ENCODE results near the gene ZNF274. TPM values are rescaled to one million over a fixed set of nuclear protein-coding genes. Genes with fewer than 3 reads are reported as not detected.

The ZNF274 gene
- total RNA-seq, 1 experiment from 2014 or later = 14.1 TPM

- Histone ChIP-seq H3K9ac (ENCODE audit: low read length) (no peak overlapping the region), H2AFZ (ENCODE audit: low read length) (no peak overlapping the region), H3K4me3 (ENCODE audit: low read length) (no peak overlapping the region), H3K27ac (ENCODE audit: low read length) (no peak overlapping the region), H3K4me1 (ENCODE audit: low read length) (no peaks in the 10 kb centered on the region), H3K36me3 (ENCODE audit: insufficient read depth, low read length) (peaks cover 9% of the 10 kb centered on the region), H4K20me1 (ENCODE audit: insufficient read depth, low read depth, low read length) (no peaks in the 10 kb centered on the region), H3K4me2 (ENCODE audit: low read depth, low read length, poor library complexity, severe bottlenecking) (no peak overlapping the region), H3K9me3 (ENCODE audit: low read length) (peaks cover 44% of the 10 kb centered on the region), H3K27me3 (ENCODE audit: low read length) (no peaks in the 10 kb centered on the region), H3K79me2 (ENCODE audit: low read length) (no peaks in the 10 kb centered on the region), H3K9me2 (replicated peaks; ENCODE audit: insufficient read depth, low read length) (no peaks in the 10 kb centered on the region)
- DNase-seq = no peak
Observed at GRCh38 chr19:58217607-58218391, 34.9 kb downstream of the ZNF274 start.

GRCh38 chr19:58218899-58219298 lies 36.0 kb downstream of the ZNF274 start:
- H3K9ac ChIP-seq (ENCODE audit: low read length) = no peak overlapping the region
- H3K36me3 ChIP-seq (ENCODE audit: insufficient read depth, low read length) = no peaks in the 10 kb centered on the region
- H3K4me2 ChIP-seq (ENCODE audit: low read depth, low read length, poor library complexity, severe bottlenecking) = no peak overlapping the region
- peak; percentile 84 for DNase-seq
- H3K9me3 ChIP-seq (ENCODE audit: low read length) = peaks cover 33% of the 10 kb centered on the region
- H3K79me2 ChIP-seq (ENCODE audit: low read length) = no peaks in the 10 kb centered on the region
- no peaks in the 10 kb centered on the region for H3K9me2 ChIP-seq (replicated peaks; ENCODE audit: insufficient read depth, low read length)
- no peak overlapping the region for H3K27ac ChIP-seq (ENCODE audit: low read length)
- H3K27me3 ChIP-seq (ENCODE audit: low read length) = no peaks in the 10 kb centered on the region
- no peaks in the 10 kb centered on the region for H4K20me1 ChIP-seq (ENCODE audit: insufficient read depth, low read depth, low read length)
- no peak overlapping the region for H2AFZ ChIP-seq (ENCODE audit: low read length)
- no peak overlapping the region for H3K4me3 ChIP-seq (ENCODE audit: low read length)
- no peaks in the 10 kb centered on the region for H3K4me1 ChIP-seq (ENCODE audit: low read length)

- Histone ChIP-seq H4K20me1 (ENCODE audit: insufficient read depth, low read depth, low read length) (no peaks in the 10 kb centered on the region), H3K9me3 (ENCODE audit: low read length) (peaks cover 14% of the 10 kb centered on the region), H3K27me3 (ENCODE audit: low read length) (no peaks in the 10 kb centered on the region), H3K79me2 (ENCODE audit: low read length) (peaks cover 49% of the 10 kb centered on the region), H3K36me3 (ENCODE audit: insufficient read depth, low read length) (peaks cover 35% of the 10 kb centered on the region), H3K4me3 (ENCODE audit: low read length) (peak overlapping the region; percentile 83), H3K9ac (ENCODE audit: low read length) (peak overlapping the region; percentile 96), H2AFZ (ENCODE audit: low read length) (peak overlapping the region; percentile 98), H3K9me2 (replicated peaks; ENCODE audit: insufficient read depth, low read length) (no peaks in the 10 kb centered on the region), H3K27ac (ENCODE audit: low read length) (peak overlapping the region; percentile 63), H3K4me1 (ENCODE audit: low read length) (peaks cover 14% of the 10 kb centered on the region), H3K4me2 (ENCODE audit: low read depth, low read length, poor library complexity, severe bottlenecking) (peak overlapping the region; percentile 99)
- peak; percentile 53 for DNase-seq
Observed at GRCh38 chr19:58227964-58228584, 45.2 kb downstream of the ZNF274 start.

- H3K4me3 ChIP-seq (ENCODE audit: low read length) = peak within 1 kb of the TSS; percentile 83
Observed at GRCh38 chr19:58228585-58229254, 45.9 kb downstream of the ZNF274 start, which contains the start of gene ZNF544. Gene ZNF544 (plus strand): TSS chr19:58228914. CDS start chr19:58244024, 15,110 bp downstream.

GRCh38 chr19:58229255-58229639 lies 46.4 kb downstream of the ZNF274 start:
- peak; percentile 63 for DNase-seq
- Histone ChIP-seq H3K79me2 (ENCODE audit: low read length) (peaks cover 59% of the 10 kb centered on the region), H3K4me2 (ENCODE audit: low read depth, low read length, poor library complexity, severe bottlenecking) (peak overlapping the region; percentile 99), H3K9me2 (replicated peaks; ENCODE audit: insufficient read depth, low read length) (no peaks in the 10 kb centered on the region), H4K20me1 (ENCODE audit: insufficient read depth, low read depth, low read length) (no peaks in the 10 kb centered on the region), H3K4me3 (ENCODE audit: low read length) (peak overlapping the region; percentile 83), H3K9me3 (ENCODE audit: low read length) (peaks cover 17% of the 10 kb centered on the region), H3K9ac (ENCODE audit: low read length) (peak overlapping the region; percentile 96), H3K36me3 (ENCODE audit: insufficient read depth, low read length) (peaks cover 47% of the 10 kb centered on the region), H3K4me1 (ENCODE audit: low read length) (peaks cover 14% of the 10 kb centered on the region), H2AFZ (ENCODE audit: low read length) (no peak overlapping the region), H3K27me3 (ENCODE audit: low read length) (no peaks in the 10 kb centered on the region), H3K27ac (ENCODE audit: low read length) (no peak overlapping the region)

More at GRCh38 chr19:58228585-58229254, 45.9 kb downstream of the ZNF274 start, which contains the start of gene ZNF544:
- Histone ChIP-seq H2AFZ (ENCODE audit: low read length) (peak within 1 kb of the TSS; percentile 98), H4K20me1 (ENCODE audit: insufficient read depth, low read depth, low read length) (no peaks in the 10 kb centered on the region), H3K79me2 (ENCODE audit: low read length) (peaks cover 55% of the 10 kb centered on the region), H3K27me3 (ENCODE audit: low read length) (no peaks in the 10 kb centered on the region), H3K9me2 (replicated peaks; ENCODE audit: insufficient read depth, low read length) (no peaks in the 10 kb centered on the region), H3K27ac (ENCODE audit: low read length) (peak within 1 kb of the TSS; percentile 63), H3K9me3 (ENCODE audit: low read length) (peaks cover 14% of the 10 kb centered on the region), H3K4me1 (ENCODE audit: low read length) (peaks cover 14% of the 10 kb centered on the region), H3K4me2 (ENCODE audit: low read depth, low read length, poor library complexity, severe bottlenecking) (peak within 1 kb of the TSS; percentile 99), H3K9ac (ENCODE audit: low read length) (peak within 1 kb of the TSS; percentile 96), H3K36me3 (ENCODE audit: insufficient read depth, low read length) (peaks cover 41% of the 10 kb centered on the region)
- DNase-seq = peak; percentile 92

GRCh38 chr19:58237324-58237723 lies 54.5 kb downstream of the ZNF274 start:
- Histone ChIP-seq H3K4me3 (ENCODE audit: low read length) (no peak overlapping the region), H3K9ac (ENCODE audit: low read length) (no peak overlapping the region), H3K27me3 (ENCODE audit: low read length) (no peaks in the 10 kb centered on the region), H3K9me3 (ENCODE audit: low read length) (peaks cover 25% of the 10 kb centered on the region), H3K79me2 (ENCODE audit: low read length) (peaks cover 47% of the 10 kb centered on the region), H3K9me2 (replicated peaks; ENCODE audit: insufficient read depth, low read length) (no peaks in the 10 kb centered on the region), H3K4me1 (ENCODE audit: low read length) (no peaks in the 10 kb centered on the region), H2AFZ (ENCODE audit: low read length) (no peak overlapping the region), H3K36me3 (ENCODE audit: insufficient read depth, low read length) (peaks cover 91% of the 10 kb centered on the region), H3K4me2 (ENCODE audit: low read depth, low read length, poor library complexity, severe bottlenecking) (no peak overlapping the region), H3K27ac (ENCODE audit: low read length) (no peak overlapping the region), H4K20me1 (ENCODE audit: insufficient read depth, low read depth, low read length) (no peaks in the 10 kb centered on the region)
- DNase-seq = no peak

GRCh38 chr19:58243351-58243750 lies 60.5 kb downstream of the ZNF274 start:
- peaks cover 24% of the 10 kb centered on the region for H3K79me2 ChIP-seq (ENCODE audit: low read length)
- H3K9me3 ChIP-seq (ENCODE audit: low read length) = peaks cover 32% of the 10 kb centered on the region
- H3K27ac ChIP-seq (ENCODE audit: low read length) = no peak overlapping the region
- H4K20me1 ChIP-seq (ENCODE audit: insufficient read depth, low read depth, low read length) = no peaks in the 10 kb centered on the region
- H3K4me2 ChIP-seq (ENCODE audit: low read depth, low read length, poor library complexity, severe bottlenecking) = no peak overlapping the region
- H3K36me3 ChIP-seq (ENCODE audit: insufficient read depth, low read length) = peaks cover 96% of the 10 kb centered on the region
- no peak overlapping the region for H3K4me3 ChIP-seq (ENCODE audit: low read length)
- H3K9me2 ChIP-seq (replicated peaks; ENCODE audit: insufficient read depth, low read length) = no peaks in the 10 kb centered on the region
- DNase-seq = no peak
- no peak overlapping the region for H2AFZ ChIP-seq (ENCODE audit: low read length)
- no peak overlapping the region for H3K9ac ChIP-seq (ENCODE audit: low read length)
- H3K4me1 ChIP-seq (ENCODE audit: low read length) = no peaks in the 10 kb centered on the region
- H3K27me3 ChIP-seq (ENCODE audit: low read length) = no peaks in the 10 kb centered on the region

- Histone ChIP-seq H3K79me2 (ENCODE audit: low read length) (peaks cover 10% of the 10 kb centered on the region), H3K9me3 (ENCODE audit: low read length) (peaks cover 72% of the 10 kb centered on the region), H3K4me1 (ENCODE audit: low read length) (no peaks in the 10 kb centered on the region), H3K36me3 (ENCODE audit: insufficient read depth, low read length) (peaks cover 99% of the 10 kb centered on the region), H3K9me2 (replicated peaks; ENCODE audit: insufficient read depth, low read length) (no peaks in the 10 kb centered on the region), H2AFZ (ENCODE audit: low read length) (no peak overlapping the region), H3K4me2 (ENCODE audit: low read depth, low read length, poor library complexity, severe bottlenecking) (no peak overlapping the region), H3K4me3 (ENCODE audit: low read length) (no peak overlapping the region), H3K9ac (ENCODE audit: low read length) (no peak overlapping the region), H4K20me1 (ENCODE audit: insufficient read depth, low read depth, low read length) (no peaks in the 10 kb centered on the region), H3K27ac (ENCODE audit: low read length) (no peak overlapping the region), H3K27me3 (ENCODE audit: low read length) (no peaks in the 10 kb centered on the region)
- no peak for DNase-seq
Observed at GRCh38 chr19:58248886-58249285, 66.0 kb downstream of the ZNF274 start.
